K562 (cell line): ENCODE data around the gene CHRM4. TPM values are rescaled to one million over a fixed set of nuclear protein-coding genes. Genes with fewer than 3 reads are reported as not detected.
A peak's percentile ranks its signal among the peaks of the same experiment; 100 is the strongest.

Experiments
- BHLHE40 ChIP-seq: IDR thresholded peaks from 2 replicates; pipeline ENCODE4 v1.6.1; 2011; ENCODE audit warnings: low read length, improper control_type of control experiment
- ETV1 ChIP-seq: fragments of 450-650 bp; conservative IDR thresholded peaks from 2 replicates; pipeline ENCODE4 v1.6.1; 2016; ENCODE audit warnings: missing genetic modification characterization, control low read depth, low read depth, missing compliant biosample characterization
- FOXM1 ChIP-seq, 2 experiments: fragments of 450-650 bp in 1 of 2; sonication (generic) in 1 of 2; formaldehyde crosslinking in 1 of 2; IDR thresholded peaks; 2 replicates each; pipeline versions ENCODE4 v1.6.1 to v1.9.0; 2017 to 2022; ENCODE audit warnings: low read depth in 2 of 2, mild to moderate bottlenecking in 2 of 2, missing genetic modification reagents in 1 of 2, moderate library complexity in 1 of 2
- HSF4 ChIP-seq: fragments of 250-450 bp; sonication (Bioruptor Pico); IDR thresholded peaks from 2 replicates; pipeline ENCODE4 v2.1.2; 2022; ENCODE audit warnings: mild to moderate bottlenecking, moderate library complexity, borderline replicate concordance
- MTA3 ChIP-seq: fragments of 450-650 bp; formaldehyde crosslinking; IDR thresholded peaks from 2 replicates; pipeline ENCODE4 v1.6.1; 2017; ENCODE audit warnings: mild to moderate bottlenecking, borderline replicate concordance
- MYNN ChIP-seq, 2 experiments: sonication (generic); formaldehyde crosslinking in 1 of 2; IDR thresholded peaks; 2 replicates each; pipeline versions ENCODE4 v1.5.0 to v1.6.1; 2016 to 2020; ENCODE audit warnings: antibody characterized with exemption in 1 of 2, missing genetic modification reagents in 1 of 2
- NFATC3 ChIP-seq: fragments of 450-650 bp; IDR thresholded peaks from 2 replicates; pipeline ENCODE4 v1.6.1; 2017; ENCODE audit warnings: mild to moderate bottlenecking
- REST ChIP-seq, 2 experiments: fragments of 450-650 bp; formaldehyde crosslinking in 1 of 2; IDR thresholded peaks; 2 replicates each; pipeline versions ENCODE4 v1.4.0 to v1.6.1; 2014 to 2020; ENCODE audit warnings: mild to moderate bottlenecking in 2 of 2, borderline replicate concordance in 1 of 2, low read depth in 1 of 2
- YY1 ChIP-seq, 3 experiments: IDR thresholded peaks; 2 replicates each; pipeline ENCODE4 v1.6.1; 2011; ENCODE audit warnings: low read length in 2 of 3, mild to moderate bottlenecking in 2 of 3, moderate library complexity in 2 of 3, borderline replicate concordance in 1 of 3, control low read depth in 1 of 3, low read depth in 1 of 3; ENCODE audit not compliant: insufficient read depth in 3 of 3, insufficient replicate concordance in 2 of 3, control insufficient read depth in 1 of 3, insufficient read length in 1 of 3; ENCODE audit errors: extremely low read depth in 1 of 3
- ZBTB49 ChIP-seq: sonication (generic); formaldehyde crosslinking; IDR thresholded peaks from 2 replicates; pipeline ENCODE4 v1.8.0; 2022; ENCODE audit warnings: missing genetic modification reagents, mild to moderate bottlenecking, borderline replicate concordance
- ZC3H11A ChIP-seq: IDR thresholded peaks from 2 replicates; pipeline ENCODE4 v1.6.1; 2012; ENCODE audit warnings: low read depth, low read length, improper control_type of control experiment
- ZNF354B ChIP-seq: fragments of 250-450 bp; sonication (Bioruptor Pico); IDR thresholded peaks from 2 replicates; pipeline ENCODE4 v1.4.0; 2020
- polyA plus RNA-seq, 8 experiments: library from polyadenylated mRNA; depleted of rRNA in 4 of 8; stranded (reverse) in 5 of 8; unstranded in 3 of 8; fragments of >200 nt; fragmentation: Nextera tagmentation in 2 of 8; fragmentation: Illumina TruSeq in 1 of 8; extraction: Ambion mirVana in 2 of 8; extraction: Trizol in 1 of 8; gene quantifications; 2 replicates each; pipeline versions ENCODE4 v1.2.1 to v1.2.3, GENCODE V29; 2011 to 2014; ENCODE audit warnings: inconsistent platforms in 1 of 8, missing spikeins in 1 of 8
- total RNA-seq, 7 experiments: library from RNA; depleted of rRNA in 6 of 7; stranded (reverse); fragments of >200 nt in 6 of 7; fragmentation: Illumina TruSeq in 2 of 7; extraction: Trizol in 2 of 7; gene quantifications; 2 replicates each; pipeline versions ENCODE4 v1.2.1 to v1.2.3, GENCODE V29; 2011 to 2021; ENCODE audit warnings: low replicate concordance in 1 of 7

The CHRM4 gene
- total and polyA plus RNA-seq, 9 of the 15 experiments (the other 6 are each of a cell fraction or from before 2014, with no cell fraction given), result 0.22 to 1.3 (median 0.40) TPM; not detected in 2

DNA sequence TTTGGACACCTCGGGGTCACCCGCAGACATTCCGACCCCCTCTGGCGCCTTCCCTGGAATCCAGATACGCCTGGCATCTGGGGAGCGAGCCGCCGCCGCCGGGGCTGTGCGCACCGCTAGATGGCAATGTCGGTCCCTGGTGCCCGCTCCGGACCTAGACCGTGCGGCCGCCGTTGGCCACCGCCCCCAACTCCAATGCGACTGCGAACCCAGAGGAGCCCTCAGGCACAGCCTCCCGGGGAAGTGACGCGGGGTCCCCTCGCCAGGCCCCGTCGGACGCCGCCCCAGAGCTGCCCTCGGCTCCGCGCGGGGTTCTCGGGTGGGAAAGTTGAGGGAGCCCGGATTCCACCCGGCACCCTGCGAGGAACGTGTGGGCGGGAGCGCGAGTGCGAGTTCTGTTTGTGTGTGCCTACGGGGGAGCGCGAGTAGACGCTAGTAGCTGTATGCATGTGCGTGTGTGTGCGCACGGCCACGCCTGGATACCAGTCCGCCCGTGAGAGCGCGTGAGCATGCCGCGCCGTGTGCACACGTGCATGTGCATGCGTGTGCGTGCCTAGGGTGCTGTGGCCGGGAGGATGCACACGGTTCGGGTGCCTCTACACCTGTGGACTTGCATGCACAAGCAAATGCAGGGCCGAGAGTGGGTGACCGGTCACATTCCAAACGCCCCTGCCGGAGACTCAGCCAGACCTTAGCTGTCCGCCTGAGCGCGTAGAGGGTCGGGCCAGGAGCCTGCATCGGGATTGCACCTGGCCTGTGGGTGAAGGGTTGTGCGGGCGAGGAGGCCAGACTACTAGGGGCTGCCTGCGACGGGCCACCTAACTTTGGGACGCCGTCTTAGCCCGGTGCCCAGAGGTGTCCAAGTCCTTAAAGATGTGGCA, 1.9 kb downstream of the CHRM4 start (continued):
- TF ChIP-seq MYNN (IDR thresholded peaks at IDR 0.05) (peak; percentile 62; the same call in 1 of the 2 replicates), MYNN (CRISPR knock-in tag; IDR thresholded peaks at IDR 0.05) (no peak), ETV1 (tag) (no peak), FOXM1 (IDR thresholded peaks at IDR 0.05; ENCODE audit: low read depth) (no peak), FOXM1 (CRISPR knock-in tag; IDR thresholded peaks at IDR 0.05; ENCODE audit: low read depth) (peak; percentile 80; the same call in 1 of the 2 replicates), ZC3H11A (no peak), MTA3 (peak; percentile 61; the same call in 1 of the 2 replicates), HSF4 (CRISPR knock-in tag) (no peak), ZNF354B (CRISPR knock-in tag) (no peak), NFATC3 (no peak), REST (IDR thresholded peaks at IDR 0.05; ENCODE audit: borderline replicate concordance) (peak; percentile 68), REST (CRISPR knock-in tag; IDR thresholded peaks at IDR 0.05; ENCODE audit: low read depth) (peak; percentile 61; the same call in 1 of the 2 replicates), ZBTB49 (CRISPR knock-in tag) (no peak), BHLHE40 (peak; percentile 54), YY1 (IDR thresholded peaks at IDR 0.05; ENCODE audit: borderline replicate concordance in 1 of 3, control insufficient read depth in 1 of 3, extremely low read depth in 1 of 3, insufficient read depth in 3 of 3, insufficient read length in 1 of 3, insufficient replicate concordance in 2 of 3, low read depth in 1 of 3, low read length in 2 of 3) (peak in 1 of 3 experiments; percentile 55)
